Mucosa of descending colon (tissue), 3 donors: ENCODE measurements around the gene KIF1C. TPM values are rescaled to one million over a fixed set of nuclear protein-coding genes. Genes with fewer than 3 reads are reported as not detected.

Source experiments
- ATAC-seq: fragments of 200-7000 bp; cut with Tn5 transposase; one replicate; pipeline ENCODE4 v1.9.1; 2020; ENCODE audit warnings: mild to moderate bottlenecking, moderate library complexity
- DNase-seq, 3 donors: peaks; one replicate each; pipeline ENCODE4 v3.0.0-alpha.2; 2020
- H3K36me3 ChIP-seq: fragments of 200-600 bp; one replicate; pipeline ENCODE4 v1.8.0; 2021; ENCODE audit warnings: low read depth, mild to moderate bottlenecking
- H3K4me1 ChIP-seq: fragments of 200-600 bp; one replicate; pipeline ENCODE4 v1.8.0; 2021; ENCODE audit warnings: low read depth, mild to moderate bottlenecking
- H3K4me3 ChIP-seq: fragments of 200-600 bp; one replicate; pipeline ENCODE4 v1.8.0; 2021; ENCODE audit warnings: mild to moderate bottlenecking
- H3K9me3 ChIP-seq: fragments of 200-600 bp; one replicate; pipeline ENCODE4 v1.8.0; 2021; ENCODE audit warnings: mild to moderate bottlenecking
- CTCF ChIP-seq: fragments of 200-600 bp; IDR thresholded peaks from one replicate; pipeline ENCODE4 v1.8.0; 2022; ENCODE audit warnings: antibody characterized with exemption, mild to moderate bottlenecking
- intact Hi-C, 2 donors: fragments of 100-400 bp; cut with DNase I in 1 of 2; cut with micrococcal nuclease in 1 of 2; formaldehyde crosslinking; loops; one replicate each; pipeline versions ENCODE4 v1.11.0 to v1.11.1; 2022; cut with DNase I, micrococcal nuclease
- total RNA-seq, 3 donors: library from RNA; stranded (reverse); fragmentation: NEBNext Ultra II Directional in 2 of 3; extraction: Animal tissue kit (Norgen Biotek cat#: 25700) in 2 of 3; gene quantifications; one replicate each; pipeline versions ENCODE4 v1.2.1 to v1.2.4, GENCODE V29; 2021 to 2023
- donor health status: DM: no; HTN: no; CAD: no; lungs with moderate emphysema.
- donor health status: DM: no; HTN: no; CAD: no.
- donor health status: DM: no; HTN: yes; CAD: no.

KIF1C gene
- total RNA-seq, 3 donors from 2014 or later, result 219 to 286 (median 273) TPM

DNA sequence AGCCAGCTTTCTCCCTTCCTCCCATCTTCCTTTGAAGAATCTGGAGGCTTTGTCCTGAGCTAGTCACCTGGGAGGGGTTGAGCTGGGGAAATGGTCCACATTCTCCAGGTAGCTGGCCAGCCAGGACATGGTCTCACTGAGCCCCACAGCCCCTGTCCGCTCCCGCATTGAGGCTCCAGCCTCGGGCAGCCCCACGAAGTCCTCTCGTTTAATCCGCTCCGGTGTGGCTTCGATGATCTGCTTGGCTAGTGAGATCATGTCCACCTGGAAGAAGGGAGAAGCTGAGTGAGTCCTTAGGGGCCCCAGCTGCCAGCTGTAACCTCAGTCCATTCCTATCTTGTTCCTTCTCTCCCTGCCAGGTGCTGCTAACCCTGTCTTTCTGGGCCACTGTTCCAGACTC lies 27.5 kb upstream of the KIF1C start:
- no peak for DNase-seq
- intact Hi-C loops, result no loop called here
- no peaks in the 10 kb centered on the region for H3K9me3 ChIP-seq

DNA sequence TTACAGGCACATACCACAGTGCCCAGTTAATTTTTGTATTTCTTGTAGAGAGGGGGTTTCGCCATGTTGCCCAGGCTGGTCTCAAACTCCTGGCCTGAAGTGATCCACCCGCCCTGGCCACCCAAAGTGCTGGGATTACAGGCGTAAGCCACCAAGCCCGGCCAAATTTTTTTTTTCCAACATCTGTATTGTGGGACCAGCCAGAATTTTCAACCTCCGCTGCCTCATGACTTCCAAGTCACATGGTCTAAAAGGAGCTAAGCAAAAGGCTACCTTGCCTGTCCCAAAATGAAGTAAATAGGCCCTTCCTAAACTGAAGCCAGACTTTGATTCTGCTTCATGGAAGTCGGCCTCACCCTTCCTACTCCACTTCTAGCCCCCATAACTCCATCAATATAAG lies 25.9 kb upstream of the KIF1C start:
- H3K4me1 ChIP-seq, result no peaks in the 10 kb centered on the region
- TF ChIP-seq CTCF, result no peak
- intact Hi-C loops, result no loop called here
- DNase-seq (no peak), ATAC-seq (no peak)
- H3K4me3 ChIP-seq, result no peak overlapping the region
- peaks cover 8% of the 10 kb centered on the region for H3K36me3 ChIP-seq
- H3K9me3 ChIP-seq, result no peaks in the 10 kb centered on the region

More for the DNA sequence above, 27.5 kb upstream of the KIF1C start:
- ATAC-seq, result no peak
- Histone ChIP-seq H3K4me3 (no peak overlapping the region), H3K36me3 (peaks cover 8% of the 10 kb centered on the region), H3K4me1 (peaks cover 8% of the 10 kb centered on the region)
- TF ChIP-seq CTCF, result no peak

- Histone ChIP-seq H3K9me3 (no peaks in the 10 kb centered on the region), H3K36me3 (peaks cover 5% of the 10 kb centered on the region), H3K4me3 (no peak overlapping the region), H3K4me1 (no peaks in the 10 kb centered on the region)
- ATAC-seq, result no peak
- DNase-seq, result no peak
- TF ChIP-seq CTCF, result no peak
- intact Hi-C loops, result no loop called here
These were observed 25.4 kb upstream of the KIF1C start for GRCh38 chr17:4972322-4972721.

GRCh38 chr17:4972752-4973151 lies 25.0 kb upstream of the KIF1C start:
- no peaks in the 10 kb centered on the region for H3K4me1 ChIP-seq
- H3K36me3 ChIP-seq, result peaks cover 3% of the 10 kb centered on the region
- no peak overlapping the region for H3K4me3 ChIP-seq
- TF ChIP-seq CTCF, result no peak
- no peak for ATAC-seq
- intact Hi-C loops, result no loop called here
- no peaks in the 10 kb centered on the region for H3K9me3 ChIP-seq
- DNase-seq, result no peak

- DNase-seq (no peak), ATAC-seq (no peak)
- intact Hi-C loops, result no loop called here
- no peak for TF ChIP-seq CTCF
- Histone ChIP-seq H3K4me1 (no peaks in the 10 kb centered on the region), H3K36me3 (peaks cover 3% of the 10 kb centered on the region), H3K9me3 (no peaks in the 10 kb centered on the region), H3K4me3 (no peak overlapping the region)
These were observed 24.3 kb upstream of the KIF1C start for GRCh38 chr17:4973256-4974114.
